GM10248 (cell line): Measurements from ENCODE around the gene NEUROG1.
"Not testable (repeated sequence)": the region's sequence is repeated elsewhere in the genome, so short reads cannot be mapped to it uniquely, and the experiment has no call there.

ENCODE experiments used
- CTCF ChIA-PET: fragments of 300-600 bp; sonication (Branson Sonifier 250); formaldehyde crosslinking; extraction: SDS; loops from one replicate; lab custom pipeline; 2021; ENCODE audit warnings: antibody characterized with exemption; lab: Yijun Ruan, JAX
- POLR2A ChIA-PET: fragments of 350-650 bp; sonication (Branson Sonifier 250); formaldehyde crosslinking; extraction: SDS; loops from one replicate; lab custom pipeline; 2020; ENCODE audit warnings: antibody characterized with exemption; lab: Yijun Ruan, JAX
- DNase-seq: peaks from one replicate; pipeline ENCODE4 v3.0.0; 2012; ENCODE audit errors: extremely low spot score
- CTCF ChIP-seq: IDR thresholded peaks from 2 replicates; pipeline ENCODE4 v1.5.1; 2012; ENCODE audit warnings: mild to moderate bottlenecking, low read depth; ENCODE audit errors: extremely low read depth, missing control alignments, control extremely low read depth

The NEUROG1 gene

GRCh38 chr5:135504376-135504775, 31.4 kb downstream of the NEUROG1 start:
- ChIA-PET POLR2A (no interaction called here), CTCF (interaction anchor here (1.5 kb wide), 1 partner anchor 48 kb away, joined by 5 read pairs; no protein-coding TSS in a partner anchor)
- TF ChIP-seq CTCF: no peak
- no peak for DNase-seq

- DNase-seq: no peak
- POLR2A ChIA-PET: no interaction called here
- TF ChIP-seq CTCF: no peak
- CTCF ChIA-PET: interaction anchor here (1.5 kb wide), 1 partner anchor 48 kb away, joined by 5 read pairs; no protein-coding TSS in a partner anchor
Measured at GRCh38 chr5:135503871-135504270, 31.9 kb downstream of the NEUROG1 start.

GRCh38 chr5:135502836-135503520, 32.8 kb downstream of the NEUROG1 start:
- DNase-seq: no peak
- ChIA-PET POLR2A (no interaction called here), CTCF (interaction anchor here (1.0 kb wide), 1 partner anchor 9 kb away, joined by 4 read pairs; no protein-coding TSS in a partner anchor)
- TF ChIP-seq CTCF: no peak

GRCh38 chr5:135501965-135502364, 33.8 kb downstream of the NEUROG1 start:
- no peak for DNase-seq
- TF ChIP-seq CTCF: no peak
- POLR2A ChIA-PET: no interaction called here
- CTCF ChIA-PET: interaction anchor here (1.0 kb wide), 1 partner anchor 10 kb away, joined by 4 read pairs; no protein-coding TSS in a partner anchor

GRCh38 chr5:135498637-135498995, 37.1 kb downstream of the NEUROG1 start:
- ChIA-PET CTCF (interaction anchor here (1.2 to 2.4 kb wide), 2 partner anchors 10 to 32 kb away, joined by 3 to 9 read pairs; no protein-coding TSS in a partner anchor), POLR2A (no interaction called here)
- no peak for TF ChIP-seq CTCF
- no peak for DNase-seq

GRCh38 chr5:135497971-135498636, 37.7 kb downstream of the NEUROG1 start:
- DNase-seq: no peak
- ChIA-PET POLR2A (interaction anchor here (0.6 kb wide), 1 partner anchor 50 kb away, joined by 3 read pairs; no protein-coding TSS in a partner anchor), CTCF (interaction anchor here (2.4 kb wide), 1 partner anchor 32 kb away, joined by 9 read pairs; no protein-coding TSS in a partner anchor)
- no peak for TF ChIP-seq CTCF

GRCh38 chr5:135495531-135495930, 40.2 kb downstream of the NEUROG1 start:
- POLR2A ChIA-PET, CTCF ChIA-PET, DNase-seq: not testable (repeated sequence)
